GM12872 (cell line): ENCODE data around the gene PAX7.

Source experiments
- TF ChIP-seq, protein P1 (sequence below): IDR thresholded peaks from 3 replicates; pipeline ENCODE4 v1.5.1; 2011; ENCODE audit warnings: low read depth, mild to moderate bottlenecking, low read length, moderate library complexity; ENCODE audit not compliant: insufficient read depth

PAX7 gene

GRCh38 chr1:18793164-18793563 is 162.5 kb downstream of the PAX7 start:
- TF ChIP-seq, protein P1, sequence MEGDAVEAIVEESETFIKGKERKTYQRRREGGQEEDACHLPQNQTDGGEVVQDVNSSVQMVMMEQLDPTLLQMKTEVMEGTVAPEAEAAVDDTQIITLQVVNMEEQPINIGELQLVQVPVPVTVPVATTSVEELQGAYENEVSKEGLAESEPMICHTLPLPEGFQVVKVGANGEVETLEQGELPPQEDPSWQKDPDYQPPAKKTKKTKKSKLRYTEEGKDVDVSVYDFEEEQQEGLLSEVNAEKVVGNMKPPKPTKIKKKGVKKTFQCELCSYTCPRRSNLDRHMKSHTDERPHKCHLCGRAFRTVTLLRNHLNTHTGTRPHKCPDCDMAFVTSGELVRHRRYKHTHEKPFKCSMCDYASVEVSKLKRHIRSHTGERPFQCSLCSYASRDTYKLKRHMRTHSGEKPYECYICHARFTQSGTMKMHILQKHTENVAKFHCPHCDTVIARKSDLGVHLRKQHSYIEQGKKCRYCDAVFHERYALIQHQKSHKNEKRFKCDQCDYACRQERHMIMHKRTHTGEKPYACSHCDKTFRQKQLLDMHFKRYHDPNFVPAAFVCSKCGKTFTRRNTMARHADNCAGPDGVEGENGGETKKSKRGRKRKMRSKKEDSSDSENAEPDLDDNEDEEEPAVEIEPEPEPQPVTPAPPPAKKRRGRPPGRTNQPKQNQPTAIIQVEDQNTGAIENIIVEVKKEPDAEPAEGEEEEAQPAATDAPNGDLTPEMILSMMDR = no peak

- TF ChIP-seq, protein P1 = no peak
Measured at GRCh38 chr1:18794051-18794450, 163.4 kb downstream of the PAX7 start.

GRCh38 chr1:18794561-18794960 is 163.9 kb downstream of the PAX7 start:
- TF ChIP-seq, protein P1 = no peak

GRCh38 chr1:18795002-18795689 is 164.5 kb downstream of the PAX7 start:
- TF ChIP-seq, protein P1 = no peak

DNA sequence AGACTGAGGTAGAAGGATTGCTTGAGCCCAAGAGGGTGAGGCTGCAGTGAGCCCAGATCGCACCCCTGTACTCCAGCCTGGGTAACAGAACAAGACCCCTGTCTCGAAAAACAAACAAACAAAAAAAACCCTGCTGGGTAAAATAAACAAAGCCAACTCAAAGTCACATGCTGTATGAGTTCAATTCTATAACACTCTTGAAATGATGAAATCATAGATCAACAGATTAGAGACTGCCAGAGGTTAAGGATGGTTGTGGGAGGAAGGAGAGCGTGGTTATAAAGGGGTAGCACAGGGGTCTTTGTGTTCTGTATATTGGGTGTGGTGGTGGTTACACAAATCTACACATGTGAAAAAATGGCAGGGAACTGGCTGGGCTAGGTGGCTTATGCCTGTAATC is 166.3 kb downstream of the PAX7 start:
- TF ChIP-seq, protein P1 = no peak
